ENCODE data around the gene RRP36.

The RRP36 gene

DNA sequence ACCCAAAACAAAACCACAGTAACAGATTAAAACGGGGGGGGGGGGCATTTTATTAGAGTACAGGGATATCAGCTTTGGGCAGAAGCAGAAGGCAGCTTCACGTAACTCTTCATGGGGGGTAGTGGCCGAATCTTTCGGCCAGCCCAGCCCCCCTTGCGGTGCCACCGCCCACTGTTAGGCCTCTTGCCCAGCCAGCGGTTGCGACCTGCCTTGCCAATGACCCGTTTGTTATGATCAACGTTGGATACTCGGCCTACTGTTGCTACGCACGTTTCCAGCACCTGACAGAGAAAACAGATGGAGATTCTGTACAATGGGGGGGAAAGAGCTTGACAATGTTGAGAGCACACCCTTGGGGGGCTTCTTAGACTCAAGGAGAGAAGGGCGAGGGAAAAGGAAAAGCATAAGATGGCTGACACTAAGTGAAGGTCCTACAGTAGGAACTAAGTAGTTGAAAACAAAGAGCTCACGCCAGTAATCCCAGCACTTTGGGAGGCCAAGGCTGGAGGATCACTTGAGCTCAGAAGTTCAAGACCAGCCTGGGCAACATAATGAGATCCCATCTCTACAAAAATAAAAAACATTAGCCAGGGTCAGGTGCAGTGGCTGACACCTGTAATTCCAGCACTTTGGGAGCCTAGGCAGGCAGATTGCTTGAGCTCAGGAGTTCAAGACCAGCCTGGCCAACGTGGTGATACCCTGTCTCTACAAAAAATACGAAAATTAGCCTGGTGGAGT lies 33.0 kb downstream of the RRP36 start:
- Histone ChIP-seq H3K4me3 (peak overlapping the region; percentile 87), H3K4me1 (peaks cover 15% of the 10 kb centered on the region), H3K9me3 (no peaks in the 10 kb centered on the region), H3K27me3 (ENCODE audit: low read depth) (no peaks in the 10 kb centered on the region), H3K36me3 (replicated peaks) (peaks cover 58% of the 10 kb centered on the region)
- no peak for DNase-seq (ENCODE audit: low spot score in 2 of 2)
- in situ Hi-C loops (cut with MboI; ENCODE audit: low sequenced_read_pairs) = no loop called here

DNA sequence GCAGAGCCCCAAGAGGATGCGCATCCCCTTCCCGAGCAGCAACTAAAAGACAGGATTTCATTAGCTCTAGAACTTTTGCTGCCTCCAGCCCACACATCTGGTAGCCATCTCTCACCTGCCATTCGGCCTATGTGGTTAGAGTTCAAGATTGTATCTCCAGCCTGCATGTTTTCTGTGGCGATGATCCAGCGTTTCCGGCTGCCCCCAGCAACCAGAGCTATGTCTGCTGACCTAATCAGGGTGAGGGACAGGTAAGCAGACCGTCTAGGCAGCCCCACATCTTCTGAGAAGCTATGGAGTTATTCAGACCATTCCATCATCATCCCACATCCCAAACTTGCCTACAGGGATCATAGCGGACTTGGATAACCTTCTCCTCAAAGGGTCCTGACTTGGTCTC lies 34.5 kb downstream of the RRP36 start:
- in situ Hi-C loops (cut with MboI; ENCODE audit: low sequenced_read_pairs) = no loop called here
- peaks cover 42% of the 10 kb centered on the region for H3K36me3 ChIP-seq (replicated peaks)

DNA sequence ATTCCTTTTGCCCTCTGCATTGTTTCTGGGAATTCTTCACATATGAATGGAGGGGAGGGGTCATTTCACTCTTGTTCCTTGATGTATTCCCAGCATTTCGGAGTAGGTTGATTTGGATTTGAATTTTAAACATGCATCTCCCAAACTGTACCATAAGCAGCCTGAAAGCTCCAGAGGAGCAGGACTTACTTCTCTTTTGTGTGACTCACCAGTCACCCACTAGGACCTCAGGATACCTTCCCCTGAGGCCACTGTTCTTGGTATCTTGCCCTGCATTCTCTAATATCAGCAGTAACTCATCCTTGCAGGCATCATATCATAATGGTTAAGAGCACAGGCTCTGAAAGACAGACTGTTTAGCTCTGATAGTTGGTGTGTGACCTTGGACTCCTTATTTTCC lies 37.1 kb downstream of the RRP36 start:
- peaks cover 9% of the 10 kb centered on the region; the same call in 1 of the 2 replicates for H3K4me1 ChIP-seq
- in situ Hi-C loops (cut with MboI; ENCODE audit: low sequenced_read_pairs) = no loop called here
- H3K4me3 ChIP-seq = peak overlapping the region; percentile 93
- H3K27me3 ChIP-seq (ENCODE audit: low read depth) = no peaks in the 10 kb centered on the region
- DNase-seq (ENCODE audit: low spot score in 2 of 2) = no peak
- H3K36me3 ChIP-seq (replicated peaks) = peaks cover 28% of the 10 kb centered on the region
- H3K9me3 ChIP-seq = no peaks in the 10 kb centered on the region

More for the DNA sequence above, 34.5 kb downstream of the RRP36 start:
- H3K9me3 ChIP-seq = no peaks in the 10 kb centered on the region
- no peaks in the 10 kb centered on the region for H3K27me3 ChIP-seq (ENCODE audit: low read depth)
- no peak for DNase-seq (ENCODE audit: low spot score in 2 of 2)
- H3K4me3 ChIP-seq = no peak overlapping the region
- H3K4me1 ChIP-seq = peaks cover 15% of the 10 kb centered on the region

DNA sequence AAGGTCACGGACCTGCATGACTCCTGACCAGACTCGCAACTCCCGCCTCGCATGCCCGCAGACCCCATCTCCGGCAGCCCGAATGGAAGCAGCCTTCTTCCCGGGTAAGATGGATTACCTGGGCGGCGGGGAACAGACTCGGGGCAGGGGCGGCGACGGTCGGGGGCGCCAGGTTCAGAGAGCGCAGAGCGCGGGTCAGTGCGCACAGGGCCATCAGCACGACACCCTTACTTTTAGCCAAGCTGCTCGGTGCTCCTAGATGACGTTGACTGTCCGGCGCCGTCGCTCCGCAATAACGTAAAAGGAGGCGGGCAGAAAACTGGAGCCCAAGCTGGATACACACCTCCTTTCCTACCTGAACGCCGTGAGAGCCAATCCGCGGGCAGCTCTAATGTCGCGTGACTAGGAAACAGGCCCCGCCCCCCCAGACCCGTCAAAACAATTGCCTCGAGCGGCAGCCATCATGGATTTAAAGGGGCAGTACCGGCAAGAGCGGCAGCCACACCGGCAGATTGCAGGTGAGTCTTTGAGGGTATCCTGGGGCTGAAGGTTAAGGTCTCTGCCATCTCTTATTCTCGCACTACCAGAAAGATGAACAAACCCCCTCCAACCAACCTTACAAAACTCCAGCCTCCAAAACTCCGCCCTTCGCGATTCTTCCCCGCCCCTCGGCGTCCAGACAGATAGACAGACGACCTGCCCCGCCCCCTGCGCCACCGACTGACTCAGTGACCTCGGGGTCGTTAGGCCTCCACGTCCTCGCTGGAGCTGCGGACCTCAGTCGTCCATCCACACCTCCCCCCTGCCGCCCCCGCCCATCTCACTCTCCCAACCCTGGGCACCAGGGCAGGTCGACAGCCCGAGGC lies 38.0 kb downstream of the RRP36 start, which contains the start of the genes KLC4 and MRPL2:
KLC4 (plus strand) TSS at position 464 of the 866 bp plus-strand sequence. CDS start 1,705 bp downstream, outside the sequence.
MRPL2 (minus strand) TSS at position 267 of the 866 bp plus-strand sequence; CDS start at position 214, 53 bp downstream.
- Histone ChIP-seq H3K27me3 (ENCODE audit: low read depth) (no peaks in the 10 kb centered on the region), H3K4me1 (peaks cover 6% of the 10 kb centered on the region; the same call in 1 of the 2 replicates), H3K9me3 (no peaks in the 10 kb centered on the region), H3K36me3 (replicated peaks) (peaks cover 28% of the 10 kb centered on the region), H3K4me3 (peak within 1 kb of the TSS; percentile 93)
- DNase-seq (ENCODE audit: low spot score in 2 of 2) = peak; percentile 98
- in situ Hi-C loops (cut with MboI; ENCODE audit: low sequenced_read_pairs) = no loop called here

DNA sequence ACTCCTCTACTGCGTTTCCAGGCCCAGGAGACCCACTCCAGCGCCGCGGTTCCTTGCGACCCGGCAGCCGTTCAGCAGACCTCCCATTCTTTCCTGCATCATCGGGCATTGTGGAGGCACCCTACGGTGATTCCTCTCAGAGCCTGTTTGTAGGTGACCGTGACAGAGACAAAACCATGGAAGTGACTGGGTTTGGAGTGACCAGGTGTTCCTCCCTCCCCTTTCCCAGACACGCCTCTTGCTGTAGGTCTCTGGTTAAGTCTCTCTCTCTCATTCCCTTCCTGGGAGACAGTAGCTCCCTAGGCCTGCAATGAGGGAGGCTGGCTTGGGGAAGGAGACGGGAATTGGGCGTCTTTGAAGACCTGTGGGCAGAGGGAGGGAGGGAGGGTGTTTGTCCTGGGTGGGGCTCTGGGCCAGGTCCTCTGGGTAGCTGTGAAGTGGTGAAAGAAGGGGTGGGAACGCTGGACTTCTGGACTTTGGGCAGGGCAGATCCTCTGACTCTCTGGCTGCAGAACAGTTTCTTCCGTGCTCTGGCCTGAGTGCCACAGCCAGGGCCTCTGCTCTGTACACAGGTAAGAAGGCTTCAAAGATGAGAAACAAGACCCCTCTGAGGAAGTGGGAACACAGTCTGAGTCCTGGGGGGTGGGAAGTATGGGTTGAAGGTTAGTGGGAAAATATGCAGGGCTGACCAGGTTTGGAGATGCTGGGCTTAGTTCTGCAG lies 38.8 kb downstream of the RRP36 start:
- peak overlapping the region; percentile 93 for H3K4me3 ChIP-seq
- H3K4me1 ChIP-seq = peaks cover 6% of the 10 kb centered on the region; the same call in 1 of the 2 replicates
- H3K27me3 ChIP-seq (ENCODE audit: low read depth) = no peaks in the 10 kb centered on the region
- H3K9me3 ChIP-seq = no peaks in the 10 kb centered on the region
- in situ Hi-C loops (cut with MboI; ENCODE audit: low sequenced_read_pairs) = no loop called here
- H3K36me3 ChIP-seq (replicated peaks) = peaks cover 24% of the 10 kb centered on the region
- peak in 1 of 2 experiments; percentile 25 for DNase-seq (ENCODE audit: low spot score in 2 of 2)

DNA sequence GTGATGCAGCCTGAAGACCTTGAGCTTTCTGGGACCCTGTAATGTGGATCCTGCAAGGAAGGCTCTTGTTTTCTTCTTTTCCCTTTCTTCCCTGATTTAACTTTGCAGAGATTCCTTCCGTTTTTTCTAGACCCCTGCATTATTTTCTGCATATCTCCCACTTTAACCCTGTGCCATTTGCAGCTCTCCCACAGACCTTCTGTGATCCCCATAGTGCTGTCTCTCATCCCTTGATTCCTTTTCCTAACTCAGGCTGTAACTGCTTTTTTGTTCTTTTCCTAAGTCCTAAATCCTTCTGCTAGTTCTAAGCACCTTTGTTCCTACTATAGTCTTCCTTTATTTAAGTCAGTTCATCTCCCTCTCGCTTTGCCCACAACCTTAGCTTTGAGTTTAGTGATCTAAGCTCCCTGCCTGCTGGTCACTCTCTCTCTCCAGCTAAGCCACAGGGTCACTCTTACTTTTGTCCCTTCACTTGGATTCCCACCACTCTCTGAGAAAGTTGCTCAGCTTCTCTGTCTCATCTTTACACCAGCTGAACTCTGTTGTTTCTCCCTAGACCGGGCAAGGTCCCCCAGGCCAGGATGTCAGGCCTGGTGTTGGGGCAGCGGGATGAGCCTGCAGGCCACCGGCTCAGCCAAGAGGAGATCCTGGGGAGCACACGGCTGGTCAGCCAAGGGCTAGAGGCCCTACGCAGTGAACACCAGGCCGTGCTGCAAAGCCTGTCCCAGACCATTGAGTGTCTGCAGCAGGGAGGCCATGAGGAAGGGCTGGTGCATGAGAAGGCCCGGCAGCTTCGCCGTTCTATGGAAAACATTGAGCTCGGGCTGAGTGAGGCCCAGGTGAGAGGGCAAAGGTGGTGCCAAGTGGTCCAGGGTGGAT lies 39.6 kb downstream of the RRP36 start:
- Histone ChIP-seq H3K4me1 (peaks cover 6% of the 10 kb centered on the region; the same call in 1 of the 2 replicates), H3K9me3 (no peaks in the 10 kb centered on the region), H3K27me3 (ENCODE audit: low read depth) (no peaks in the 10 kb centered on the region), H3K4me3 (no peak overlapping the region), H3K36me3 (replicated peaks) (peaks cover 20% of the 10 kb centered on the region; the same call in 1 of the 2 replicates)
- in situ Hi-C loops (cut with MboI; ENCODE audit: low sequenced_read_pairs) = no loop called here
- no peak for DNase-seq (ENCODE audit: low spot score in 2 of 2)

DNA sequence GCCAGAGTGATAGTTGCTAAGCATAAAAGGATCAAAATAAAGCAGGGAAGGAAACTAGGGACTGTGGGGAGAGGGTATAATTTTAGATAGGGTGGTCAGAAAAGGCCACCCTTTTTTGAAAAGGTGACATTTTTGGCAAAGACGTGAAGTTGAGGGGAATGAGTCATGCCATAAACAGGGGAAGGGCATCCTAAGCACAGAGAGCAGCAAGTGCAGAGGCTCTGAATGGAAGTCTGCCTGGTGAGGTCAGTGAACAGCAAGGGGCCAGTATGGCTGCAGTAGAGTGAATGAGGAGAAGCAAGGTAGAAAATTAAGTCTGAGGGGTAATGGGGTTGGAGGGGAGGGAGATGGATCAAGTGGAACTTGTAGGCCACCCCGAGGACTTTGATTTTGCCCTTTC lies 40.4 kb downstream of the RRP36 start:
- in situ Hi-C loops (cut with MboI; ENCODE audit: low sequenced_read_pairs) = no loop called here
- H3K4me1 ChIP-seq = peaks cover 6% of the 10 kb centered on the region; the same call in 1 of the 2 replicates
- H3K4me3 ChIP-seq = no peak overlapping the region
- no peaks in the 10 kb centered on the region for H3K9me3 ChIP-seq
- peaks cover 16% of the 10 kb centered on the region; the same call in 1 of the 2 replicates for H3K36me3 ChIP-seq (replicated peaks)
- DNase-seq (ENCODE audit: low spot score in 2 of 2) = no peak
- H3K27me3 ChIP-seq (ENCODE audit: low read depth) = no peaks in the 10 kb centered on the region

DNA sequence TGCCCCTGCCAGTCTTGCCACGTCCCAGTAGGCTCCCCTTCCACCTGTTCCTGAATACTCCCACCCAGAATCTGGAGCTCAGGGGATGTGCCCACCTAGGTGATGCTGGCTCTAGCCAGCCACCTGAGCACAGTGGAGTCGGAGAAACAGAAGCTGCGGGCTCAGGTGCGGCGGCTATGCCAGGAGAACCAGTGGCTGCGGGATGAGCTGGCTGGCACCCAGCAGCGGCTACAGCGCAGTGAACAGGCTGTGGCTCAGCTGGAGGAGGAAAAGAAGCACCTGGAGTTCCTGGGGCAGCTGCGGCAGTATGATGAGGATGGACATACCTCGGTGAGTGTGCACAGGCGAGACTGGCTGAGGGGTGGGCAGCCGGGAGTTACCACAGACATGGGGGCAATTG lies 41.4 kb downstream of the RRP36 start:
- Histone ChIP-seq H3K4me3 (no peak overlapping the region), H3K36me3 (replicated peaks) (peaks cover 7% of the 10 kb centered on the region; the same call in 1 of the 2 replicates), H3K27me3 (ENCODE audit: low read depth) (no peaks in the 10 kb centered on the region), H3K9me3 (no peaks in the 10 kb centered on the region), H3K4me1 (peaks cover 6% of the 10 kb centered on the region; the same call in 1 of the 2 replicates)
- DNase-seq (ENCODE audit: low spot score in 2 of 2) = no peak
- in situ Hi-C loops (cut with MboI; ENCODE audit: low sequenced_read_pairs) = no loop called here

DNA sequence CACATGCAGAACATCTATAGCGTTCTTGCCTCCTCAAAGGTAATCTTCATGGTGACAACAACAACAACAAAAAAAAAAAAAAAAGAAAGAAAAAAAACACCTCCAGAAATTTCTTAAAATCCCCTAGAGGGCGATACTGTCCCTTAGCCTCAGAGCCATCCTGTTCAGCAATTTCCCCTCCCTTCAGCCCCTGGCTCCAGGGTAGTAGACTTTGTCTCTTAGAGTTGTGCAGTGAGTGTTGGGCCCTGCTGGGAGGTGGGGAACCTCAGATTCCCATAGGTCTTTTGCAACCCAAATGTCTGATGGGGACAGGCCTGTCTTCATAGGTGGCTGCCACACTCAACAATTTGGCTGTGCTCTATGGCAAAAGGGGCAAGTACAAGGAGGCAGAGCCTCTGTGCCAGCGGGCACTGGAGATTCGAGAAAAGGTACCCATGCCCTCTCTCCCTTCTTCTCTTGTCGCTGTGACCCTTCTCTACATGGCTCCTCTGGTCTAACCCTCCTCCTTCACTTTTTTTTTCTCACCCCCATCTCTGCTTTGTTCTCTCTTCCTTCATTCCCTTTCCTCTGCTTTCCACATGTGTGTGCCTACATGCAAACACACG lies 48.7 kb downstream of the RRP36 start:
- Histone ChIP-seq H3K27me3 (ENCODE audit: low read depth) (no peaks in the 10 kb centered on the region), H3K4me3 (no peak overlapping the region), H3K4me1 (no peaks in the 10 kb centered on the region), H3K9me3 (no peaks in the 10 kb centered on the region), H3K36me3 (replicated peaks) (peaks cover 3% of the 10 kb centered on the region; the same call in 1 of the 2 replicates)
- peak; percentile 58 to 61 for DNase-seq (ENCODE audit: low spot score in 2 of 2)
- in situ Hi-C loops (cut with MboI; ENCODE audit: low sequenced_read_pairs) = no loop called here

DNA sequence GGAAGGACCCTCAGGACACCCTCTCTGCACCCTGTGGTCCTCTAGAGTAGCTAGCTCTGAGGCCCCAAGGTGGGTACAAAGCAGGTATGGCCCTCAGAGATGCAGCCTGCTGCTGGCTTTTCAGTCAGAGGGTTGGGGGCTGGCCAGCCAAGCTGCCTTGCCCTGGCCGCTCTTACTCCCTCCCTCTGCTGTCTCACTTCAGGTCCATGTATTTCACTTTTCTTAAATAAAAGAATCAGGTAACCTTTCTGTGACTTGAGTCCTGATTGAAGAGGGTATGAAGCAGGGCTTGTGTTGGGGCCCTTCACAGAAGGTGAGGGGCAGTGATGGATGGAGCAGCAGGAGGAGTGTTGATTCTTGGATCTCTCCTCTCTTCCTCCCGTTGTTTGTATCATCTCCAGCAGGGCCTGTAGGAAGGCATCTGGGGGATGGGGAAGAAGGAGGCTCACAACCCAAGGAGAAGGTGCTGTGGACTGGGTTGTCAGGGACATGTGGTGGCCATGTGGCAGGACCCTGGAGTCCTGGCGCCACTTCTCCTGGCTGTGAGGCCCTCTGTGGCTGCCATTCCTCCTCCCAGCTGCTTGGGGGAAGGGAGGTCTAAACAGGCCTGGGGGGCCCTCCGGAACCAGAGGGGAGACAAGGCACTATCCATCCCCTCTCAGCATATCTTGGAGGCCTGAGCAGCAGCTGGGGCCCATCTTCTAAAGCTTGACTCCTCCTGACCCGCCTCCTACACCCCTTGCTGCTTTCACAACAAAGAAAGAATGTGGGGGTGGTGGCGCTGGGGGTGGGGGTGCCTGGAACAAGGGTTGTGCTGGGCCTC lies 53.6 kb downstream of the RRP36 start:
- Histone ChIP-seq H3K4me1 (peaks cover 9% of the 10 kb centered on the region), H3K9me3 (no peaks in the 10 kb centered on the region), H3K27me3 (ENCODE audit: low read depth) (no peaks in the 10 kb centered on the region), H3K4me3 (no peak overlapping the region), H3K36me3 (replicated peaks) (no peaks in the 10 kb centered on the region; the same call in 1 of the 2 replicates)
- in situ Hi-C loops (cut with MboI; ENCODE audit: low sequenced_read_pairs) = no loop called here
- DNase-seq (ENCODE audit: low spot score in 2 of 2) = no peak

DNA sequence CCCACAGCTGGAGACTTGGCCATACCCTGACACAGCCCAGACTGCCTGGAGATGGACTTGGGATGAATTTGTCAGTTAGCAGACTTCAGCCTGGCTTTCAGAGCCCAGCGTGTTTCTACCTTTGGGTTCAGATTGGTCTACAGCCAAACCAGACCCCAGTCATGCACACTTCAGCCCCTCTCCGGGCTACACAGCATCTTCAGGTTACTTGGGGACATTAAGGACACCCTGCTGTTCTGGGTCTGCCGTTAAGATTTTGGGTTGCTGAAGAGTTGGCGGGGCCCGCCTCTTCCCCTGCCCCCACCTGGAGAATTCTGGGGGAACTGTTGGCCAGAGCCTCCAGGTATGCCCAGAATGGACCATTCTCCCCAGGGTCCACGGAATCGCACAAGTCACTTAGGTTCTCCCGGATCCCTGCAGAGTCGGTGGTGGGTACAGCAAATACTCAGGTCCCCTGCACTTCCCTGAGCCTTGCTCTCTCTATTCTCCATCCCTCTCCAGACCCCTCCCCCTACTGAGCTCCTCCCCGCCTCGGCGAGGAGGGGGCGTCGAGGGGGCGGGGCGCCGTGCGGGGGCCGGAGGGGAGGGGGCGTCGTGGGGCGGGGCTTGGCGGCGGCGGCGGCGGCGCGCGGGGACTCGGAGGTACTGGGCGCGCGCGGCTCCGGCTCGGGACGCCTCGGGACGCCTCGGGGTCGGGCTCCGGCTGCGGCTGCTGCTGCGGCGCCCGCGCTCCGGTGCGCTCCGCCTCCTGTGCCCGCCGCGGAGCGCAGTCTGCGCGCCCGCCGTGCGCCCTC lies 54.4 kb downstream of the RRP36 start, which contains the start of gene PTK7:
PTK7 (plus strand) TSS at position 645 of the 794 bp plus-strand sequence. CDS start 175 bp downstream, outside the sequence.
- Histone ChIP-seq H3K4me3 (peak within 1 kb of the TSS; percentile 95), H3K36me3 (replicated peaks) (no peaks in the 10 kb centered on the region; the same call in 1 of the 2 replicates), H3K27me3 (ENCODE audit: low read depth) (no peaks in the 10 kb centered on the region), H3K9me3 (no peaks in the 10 kb centered on the region), H3K4me1 (peaks cover 9% of the 10 kb centered on the region)
- in situ Hi-C loops (cut with MboI; ENCODE audit: low sequenced_read_pairs) = no loop called here
- DNase-seq (ENCODE audit: low spot score in 2 of 2) = peak; percentile 83 to 92
